GM18951 (cell line): ENCODE measurements around the gene ZDHHC14.
"Not testable (repeated sequence)": the region's sequence is repeated elsewhere in the genome, so short reads cannot be mapped to it uniquely, and the experiment has no call there.

Source experiments
- POLR2A ChIP-seq: IDR thresholded peaks from 4 replicates; pipeline ENCODE4 v1.6.1; 2011; ENCODE audit warnings: mild to moderate bottlenecking; ENCODE audit not compliant: insufficient read length, insufficient read depth; ENCODE audit errors: extremely low read depth
- in situ Hi-C: fragments of 300-500 bp; cut with MboI; formaldehyde crosslinking; loops from one replicate; pipeline ENCODE4 v1.12.0; 2022; ENCODE audit warnings: low sequenced_read_pairs, mixed read lengths, inconsistent platforms; ENCODE audit not compliant: unreplicated experiment

Gene ZDHHC14

GRCh38 chr6:157406661-157407060 lies 25.7 kb downstream of the ZDHHC14 start:
- in situ Hi-C loops, result no loop called here
- TF ChIP-seq POLR2A, result no peak

- no peak for TF ChIP-seq POLR2A
- in situ Hi-C loops, result no loop called here
Observed at GRCh38 chr6:157407646-157408045, 26.7 kb downstream of the ZDHHC14 start.

GRCh38 chr6:157408427-157408826 lies 27.4 kb downstream of the ZDHHC14 start:
- in situ Hi-C loops, result not testable (repeated sequence)

- no peak for TF ChIP-seq POLR2A
- in situ Hi-C loops, result no loop called here
Observed at GRCh38 chr6:157410045-157410444, 29.1 kb downstream of the ZDHHC14 start.

- in situ Hi-C loops, result no loop called here
- no peak for TF ChIP-seq POLR2A
Observed at GRCh38 chr6:157411368-157411767, 30.4 kb downstream of the ZDHHC14 start.

GRCh38 chr6:157412791-157413190 lies 31.8 kb downstream of the ZDHHC14 start:
- in situ Hi-C loops, result no loop called here

GRCh38 chr6:157420497-157420896 lies 39.5 kb downstream of the ZDHHC14 start:
- in situ Hi-C loops, result no loop called here
- TF ChIP-seq POLR2A, result no peak

More at GRCh38 chr6:157412791-157413190, 31.8 kb downstream of the ZDHHC14 start:
- TF ChIP-seq POLR2A, result no peak

- TF ChIP-seq POLR2A, result no peak
- in situ Hi-C loops, result no loop called here
Observed at GRCh38 chr6:157424491-157425020, 43.6 kb downstream of the ZDHHC14 start.

- TF ChIP-seq POLR2A, result no peak
- in situ Hi-C loops, result no loop called here
Observed at GRCh38 chr6:157427969-157428368, 47.0 kb downstream of the ZDHHC14 start.

- in situ Hi-C loops, result no loop called here
- no peak for TF ChIP-seq POLR2A
Observed at GRCh38 chr6:157428427-157429202, 47.6 kb downstream of the ZDHHC14 start.

- in situ Hi-C loops, result no loop called here
Observed at GRCh38 chr6:157429248-157429647, 48.3 kb downstream of the ZDHHC14 start.

GRCh38 chr6:157430834-157431233 lies 49.8 kb downstream of the ZDHHC14 start:
- TF ChIP-seq POLR2A, result no peak
- in situ Hi-C loops, result no loop called here

More at GRCh38 chr6:157429248-157429647, 48.3 kb downstream of the ZDHHC14 start:
- no peak for TF ChIP-seq POLR2A

GRCh38 chr6:157432231-157432891 lies 51.4 kb downstream of the ZDHHC14 start:
- in situ Hi-C loops, result no loop called here
- TF ChIP-seq POLR2A, result no peak

- in situ Hi-C loops, result no loop called here
- TF ChIP-seq POLR2A, result no peak
Observed at GRCh38 chr6:157432892-157433265, 51.9 kb downstream of the ZDHHC14 start.
